RWPE2 (cell line): ENCODE results near the gene EIF3I.

Experiments
- ATAC-seq: fragments of 200-7000 bp; cut with Tn5 transposase; 3 replicates; pipeline ENCODE4 v1.9.1; 2021; ENCODE audit warnings: low read depth
- DNase-seq: peaks from one replicate; pipeline ENCODE4 v3.0.0-alpha.2; 2020; ENCODE audit warnings: low spot score
- H3K27ac ChIP-seq: fragments of 450-650 bp; 2 replicates; pipeline ENCODE4 v1.5.1; 2017; ENCODE audit warnings: mild to moderate bottlenecking; ENCODE audit not compliant: poor library complexity, severe bottlenecking
- H3K27me3 ChIP-seq: fragments of 250-450 bp; sonication (Bioruptor Pico); 2 replicates; pipeline ENCODE4 v1.5.1; 2021; ENCODE audit warnings: mild to moderate bottlenecking, moderate library complexity; ENCODE audit not compliant: insufficient read depth, poor library complexity, severe bottlenecking
- H3K36me3 ChIP-seq: fragments of 250-450 bp; sonication (Bioruptor Pico); 2 replicates; pipeline ENCODE4 v1.5.1; 2020; ENCODE audit warnings: low read depth, mild to moderate bottlenecking, moderate library complexity
- H3K4me1 ChIP-seq: fragments of 250-450 bp; sonication (Bioruptor Pico); 2 replicates; pipeline ENCODE4 v1.5.1; 2021; ENCODE audit warnings: mild to moderate bottlenecking, moderate library complexity; ENCODE audit not compliant: insufficient read depth, poor library complexity, severe bottlenecking
- H3K4me3 ChIP-seq: fragments of 250-450 bp; sonication (Bioruptor Pico); 2 replicates; pipeline ENCODE4 v1.5.1; 2021; ENCODE audit warnings: mild to moderate bottlenecking, moderate library complexity; ENCODE audit not compliant: severe bottlenecking
- H3K9me3 ChIP-seq: fragments of 250-450 bp; sonication (Bioruptor Pico); 2 replicates; pipeline ENCODE4 v1.5.1; 2021; ENCODE audit warnings: mild to moderate bottlenecking, moderate library complexity; ENCODE audit not compliant: severe bottlenecking
- TF ChIP-seq, protein P1 (sequence below): fragments of 450-650 bp; IDR thresholded peaks from one replicate; pipeline ENCODE4 v1.5.1; 2017; ENCODE audit warnings: mild to moderate bottlenecking, moderate library complexity; ENCODE audit not compliant: poor library complexity, severe bottlenecking

Gene EIF3I

DNA sequence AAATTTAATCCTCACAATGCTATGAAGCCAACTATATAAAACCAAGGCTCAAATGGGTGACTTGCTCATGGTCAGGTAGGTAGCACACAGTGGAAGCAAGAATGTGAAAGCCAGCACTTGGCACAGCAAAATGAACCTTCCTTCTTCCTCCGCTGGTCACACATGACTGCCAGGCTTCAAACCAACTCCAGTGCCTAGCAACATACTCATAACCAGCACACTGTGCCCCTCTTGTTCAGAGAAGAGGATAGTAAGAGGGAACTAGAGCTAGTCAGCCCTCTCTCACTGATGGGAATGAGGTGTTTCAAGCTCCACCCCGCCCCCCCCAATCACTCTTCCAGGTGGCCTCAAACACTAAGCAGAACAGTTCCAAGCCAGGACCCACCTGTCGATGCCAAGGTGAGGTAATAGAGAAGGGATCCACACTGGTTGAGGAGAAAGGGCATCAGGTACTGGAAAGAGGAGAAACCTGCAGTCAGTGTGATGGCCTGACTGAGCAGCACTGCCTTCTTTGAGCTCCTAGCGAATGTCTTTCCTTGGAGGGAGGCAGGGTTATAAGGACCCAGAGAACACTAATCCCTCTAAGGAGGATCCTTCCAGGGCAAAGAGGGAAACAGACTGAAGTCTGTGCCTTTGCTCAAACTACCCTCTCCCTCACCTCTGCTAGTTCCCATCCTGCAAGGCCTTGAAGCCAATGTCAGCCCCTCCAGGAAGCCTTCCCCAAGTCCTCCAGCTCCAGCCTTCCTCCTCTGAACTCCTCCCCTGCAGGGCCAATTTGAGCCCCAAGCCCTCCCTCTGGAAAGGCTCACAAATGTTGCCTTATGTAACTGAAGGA is 1.2 kb upstream of the EIF3I start:
- peaks cover 9% of the 10 kb centered on the region for H3K4me1 ChIP-seq
- TF ChIP-seq, protein P1, sequence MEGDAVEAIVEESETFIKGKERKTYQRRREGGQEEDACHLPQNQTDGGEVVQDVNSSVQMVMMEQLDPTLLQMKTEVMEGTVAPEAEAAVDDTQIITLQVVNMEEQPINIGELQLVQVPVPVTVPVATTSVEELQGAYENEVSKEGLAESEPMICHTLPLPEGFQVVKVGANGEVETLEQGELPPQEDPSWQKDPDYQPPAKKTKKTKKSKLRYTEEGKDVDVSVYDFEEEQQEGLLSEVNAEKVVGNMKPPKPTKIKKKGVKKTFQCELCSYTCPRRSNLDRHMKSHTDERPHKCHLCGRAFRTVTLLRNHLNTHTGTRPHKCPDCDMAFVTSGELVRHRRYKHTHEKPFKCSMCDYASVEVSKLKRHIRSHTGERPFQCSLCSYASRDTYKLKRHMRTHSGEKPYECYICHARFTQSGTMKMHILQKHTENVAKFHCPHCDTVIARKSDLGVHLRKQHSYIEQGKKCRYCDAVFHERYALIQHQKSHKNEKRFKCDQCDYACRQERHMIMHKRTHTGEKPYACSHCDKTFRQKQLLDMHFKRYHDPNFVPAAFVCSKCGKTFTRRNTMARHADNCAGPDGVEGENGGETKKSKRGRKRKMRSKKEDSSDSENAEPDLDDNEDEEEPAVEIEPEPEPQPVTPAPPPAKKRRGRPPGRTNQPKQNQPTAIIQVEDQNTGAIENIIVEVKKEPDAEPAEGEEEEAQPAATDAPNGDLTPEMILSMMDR: no peak
- peaks cover 58% of the 10 kb centered on the region for H3K36me3 ChIP-seq
- no peaks in the 10 kb centered on the region for H3K27me3 ChIP-seq
- peak overlapping the region; percentile 51 for H3K27ac ChIP-seq
- no peak for DNase-seq
- no peaks in the 10 kb centered on the region for H3K9me3 ChIP-seq
- no peak for ATAC-seq
- H3K4me3 ChIP-seq: peak overlapping the region; percentile 91

DNA sequence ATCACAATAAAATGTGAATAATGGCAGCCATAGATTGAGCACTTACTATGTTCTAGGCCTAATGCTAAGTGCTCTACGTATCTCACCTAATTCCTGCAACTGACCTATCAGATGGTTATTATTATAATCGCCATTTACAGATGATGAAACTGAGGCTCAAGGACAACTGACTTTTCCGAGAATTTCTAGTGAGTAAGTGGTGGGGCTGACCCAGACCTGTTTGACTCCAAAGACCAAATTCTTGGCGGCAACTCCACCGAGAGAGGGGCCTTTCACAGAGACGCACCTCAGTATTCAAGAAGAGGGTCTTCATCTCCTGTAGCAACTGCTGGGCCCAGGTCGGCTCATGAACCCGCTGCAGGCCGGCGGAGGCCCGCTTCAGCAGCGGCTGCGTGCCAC is 627 bp upstream of the EIF3I start:
- ATAC-seq: no peak
- Histone ChIP-seq H3K9me3 (no peaks in the 10 kb centered on the region), H3K4me3 (peak overlapping the region; percentile 91), H3K36me3 (peaks cover 56% of the 10 kb centered on the region), H3K27me3 (no peaks in the 10 kb centered on the region), H3K27ac (peak overlapping the region; percentile 51), H3K4me1 (peaks cover 3% of the 10 kb centered on the region)
- no peak for DNase-seq
- TF ChIP-seq, protein P1: no peak

GRCh38 chr1:32223683-32224082 is 1.5 kb downstream of the EIF3I start:
- Histone ChIP-seq H3K27me3 (no peaks in the 10 kb centered on the region), H3K36me3 (peaks cover 62% of the 10 kb centered on the region), H3K4me3 (no peak overlapping the region), H3K27ac (peak overlapping the region; percentile 51), H3K4me1 (peaks cover 3% of the 10 kb centered on the region), H3K9me3 (no peaks in the 10 kb centered on the region)
- DNase-seq (no peak), ATAC-seq (no peak)
- TF ChIP-seq, protein P1: no peak

GRCh38 chr1:32224285-32224684 is 2.1 kb downstream of the EIF3I start:
- Histone ChIP-seq H3K9me3 (no peaks in the 10 kb centered on the region), H3K27ac (no peak overlapping the region), H3K27me3 (no peaks in the 10 kb centered on the region), H3K36me3 (peaks cover 68% of the 10 kb centered on the region), H3K4me3 (no peak overlapping the region), H3K4me1 (peaks cover 3% of the 10 kb centered on the region)
- ATAC-seq (no peak), DNase-seq (no peak)
- TF ChIP-seq, protein P1: no peak

DNA sequence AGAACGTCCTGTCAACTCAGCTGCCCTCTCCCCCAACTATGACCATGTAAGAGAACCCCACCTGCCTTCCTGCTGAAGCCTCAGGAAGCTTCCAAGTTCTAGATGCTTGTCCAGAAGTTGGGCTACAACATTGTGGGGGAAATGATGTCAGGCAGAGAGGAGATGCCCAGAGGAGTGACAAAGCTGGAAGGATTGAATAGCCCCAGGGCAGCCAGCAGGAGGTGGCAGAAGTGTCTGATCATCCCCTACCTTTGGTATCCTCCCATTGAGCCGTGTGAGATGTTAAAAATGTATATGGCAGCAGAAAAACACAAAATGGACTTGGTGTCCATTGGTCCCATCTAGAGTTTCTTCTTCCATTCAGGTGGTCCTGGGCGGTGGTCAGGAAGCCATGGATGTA is 6.6 kb downstream of the EIF3I start:
- TF ChIP-seq, protein P1: no peak
- ATAC-seq: no peak
- Histone ChIP-seq H3K36me3 (peaks cover 80% of the 10 kb centered on the region), H3K27me3 (no peaks in the 10 kb centered on the region), H3K4me3 (no peak overlapping the region), H3K9me3 (no peaks in the 10 kb centered on the region), H3K4me1 (peaks cover 5% of the 10 kb centered on the region), H3K27ac (no peak overlapping the region)
- no peak for DNase-seq
